ENCODE results near the gene KLHL29.

KLHL29 gene

GRCh38 chr2:23452853-23453420 is 68.0 kb downstream of the KLHL29 start:
- peak; percentile 14 for DNase-seq

GRCh38 chr2:23453432-23453831 is 68.5 kb downstream of the KLHL29 start:
- DNase-seq: no peak

GRCh38 chr2:23453836-23454460 is 69.0 kb downstream of the KLHL29 start:
- no peak for DNase-seq

GRCh38 chr2:23454501-23455120 is 69.6 kb downstream of the KLHL29 start:
- DNase-seq: no peak

GRCh38 chr2:23456396-23456795 is 71.4 kb downstream of the KLHL29 start:
- DNase-seq: no peak

GRCh38 chr2:23456881-23457760 is 72.1 kb downstream of the KLHL29 start:
- no peak for DNase-seq

- no peak for DNase-seq
Observed at GRCh38 chr2:23457990-23458682, 73.2 kb downstream of the KLHL29 start.

GRCh38 chr2:23459032-23459431 is 74.1 kb downstream of the KLHL29 start:
- no peak for DNase-seq

- no peak for DNase-seq
Observed at GRCh38 chr2:23460228-23460627, 75.2 kb downstream of the KLHL29 start.

- DNase-seq: no peak
Observed at GRCh38 chr2:23460993-23461392, 76.0 kb downstream of the KLHL29 start.

- DNase-seq: no peak
Observed at GRCh38 chr2:23464156-23464555, 79.2 kb downstream of the KLHL29 start.

GRCh38 chr2:23464905-23465537 is 80.0 kb downstream of the KLHL29 start:
- DNase-seq: no peak

GRCh38 chr2:23465936-23466335 is 81.0 kb downstream of the KLHL29 start:
- DNase-seq: no peak

GRCh38 chr2:23467618-23468017 is 82.6 kb downstream of the KLHL29 start:
- no peak for DNase-seq

GRCh38 chr2:23468474-23469141 is 83.6 kb downstream of the KLHL29 start:
- DNase-seq: no peak

GRCh38 chr2:23469142-23469540 is 84.2 kb downstream of the KLHL29 start:
- DNase-seq: no peak

GRCh38 chr2:23475036-23475435 is 90.1 kb downstream of the KLHL29 start:
- DNase-seq: no peak

GRCh38 chr2:23475473-23475872 is 90.5 kb downstream of the KLHL29 start:
- DNase-seq: no peak

GRCh38 chr2:23476786-23477185 is 91.8 kb downstream of the KLHL29 start:
- DNase-seq: no peak

- no peak for DNase-seq
Observed at GRCh38 chr2:23477392-23477791, 92.4 kb downstream of the KLHL29 start.

- no peak for DNase-seq
Observed at GRCh38 chr2:23478087-23478932, 93.3 kb downstream of the KLHL29 start.
